Gastroesophageal sphincter (tissue), 4 donors: ENCODE results near the gene JAM3. TPM values are rescaled to one million over a fixed set of nuclear protein-coding genes. Genes with fewer than 3 reads are reported as not detected.

Experiments
- ATAC-seq: fragments of 150-250 bp; one replicate; pipeline ENCODE4 v1.9.1; 2016; ENCODE audit warnings: mild to moderate bottlenecking, moderate library complexity
- H3K27ac ChIP-seq, 4 donors: fragments of 200-600 bp; sonication (generic) in 3 of 4; 1 replicate in 3 of 4; 2 replicates in 1 of 4; pipeline ENCODE4 v1.5.1; 2016 to 2019
- H3K27me3 ChIP-seq: fragments of 200-600 bp; sonication (generic); one replicate; pipeline ENCODE4 v1.5.1; 2019
- H3K36me3 ChIP-seq, 2 donors: fragments of 200-600 bp; sonication (generic); one replicate each; pipeline ENCODE4 v1.5.1; 2019; ENCODE audit warnings: control low read depth in 1 of 2
- H3K4me1 ChIP-seq, 3 donors: fragments of 200-600 bp; sonication (generic); 1 replicate in 2 of 3; 2 replicates in 1 of 3; pipeline ENCODE4 v1.5.1; 2016 to 2019; ENCODE audit warnings: control low read depth in 2 of 3
- H3K4me3 ChIP-seq, 2 donors: fragments of 200-600 bp; sonication (generic); one replicate each; pipeline ENCODE4 v1.5.1; 2019; ENCODE audit warnings: mild to moderate bottlenecking in 1 of 2, moderate library complexity in 1 of 2
- H3K9me3 ChIP-seq, 3 donors: fragments of 200-600 bp; sonication (generic); one replicate each; pipeline ENCODE4 v1.5.1; 2017 to 2019; ENCODE audit warnings: control low read depth in 2 of 3
- EP300 ChIP-seq: sonication (generic); formaldehyde crosslinking; IDR thresholded peaks from one replicate; pipeline ENCODE4 v1.6.1; 2017; ENCODE audit warnings: antibody characterized with exemption, mild to moderate bottlenecking
- POLR2A ChIP-seq, 2 donors: fragments of 450-650 bp; IDR thresholded peaks; one replicate each; pipeline ENCODE4 v1.6.1; 2017; ENCODE audit warnings: antibody characterized with exemption in 2 of 2, mild to moderate bottlenecking in 2 of 2, moderate library complexity in 1 of 2
- POLR2AphosphoS5 ChIP-seq: sonication (generic); formaldehyde crosslinking; IDR thresholded peaks from one replicate; pipeline ENCODE4 v1.6.1; 2017; ENCODE audit warnings: antibody characterized with exemption
- WGBS, 2 donors: methylation state at CpG; one replicate each; pipeline ENCODE4 v1.1.5; 2018; ENCODE audit warnings: low coverage in 1 of 2; 5-methylcytosine and 5-hydroxymethylcytosine counted together
- total RNA-seq, 4 donors: library from RNA; depleted of rRNA; stranded (reverse); fragments of >200 nt; gene quantifications; one replicate each; pipeline ENCODE4 v1.1.0, GENCODE V29; 2016
- TF ChIP-seq, protein P1 (sequence below), 4 experiments: fragments of 200-600 bp in 2 of 4; fragments of 450-650 bp in 2 of 4; sonication (generic) in 1 of 4; IDR thresholded peaks; one replicate each; pipeline ENCODE4 v1.5.1; 2017 to 2019; ENCODE audit warnings: antibody characterized with exemption in 4 of 4, mild to moderate bottlenecking in 2 of 4, moderate library complexity in 2 of 4

JAM3 gene
- total RNA-seq, 4 donors from 2014 or later, result 91.0 to 163 (median 104) TPM

DNA sequence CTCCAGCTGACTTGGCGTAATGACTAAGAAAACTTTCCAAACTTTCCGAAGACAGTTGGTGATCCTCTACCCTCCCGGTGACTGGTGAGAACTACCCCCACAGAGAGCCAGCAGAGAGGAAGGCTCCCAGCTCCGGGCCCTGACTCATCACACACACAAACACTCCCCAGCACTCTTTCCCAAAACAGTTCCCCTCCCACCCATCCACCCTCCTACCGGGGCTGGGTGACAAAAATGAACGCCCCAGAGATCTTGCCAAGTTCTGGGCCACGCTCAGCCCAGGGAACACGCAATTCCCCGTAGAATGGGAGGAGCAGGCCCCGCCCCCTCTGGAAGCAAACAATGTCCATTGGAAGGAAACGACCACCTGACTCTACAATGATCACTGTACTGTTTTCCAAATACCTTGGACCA lies 21.3 kb upstream of the JAM3 start:
- 16 to 28% methylated on average over 5 to 7 of the region's 11 CpGs for WGBS, 2 donors
- peaks cover 2 to 57% (median 20%) of the 10 kb centered on the region in 3 donors for H3K4me1 ChIP-seq
- no peaks in the 10 kb centered on the region for H3K9me3 ChIP-seq
- peak; percentile 93 for ATAC-seq
- TF ChIP-seq EP300 (no peak), POLR2AphosphoS5 (peak; percentile 80), POLR2A (IDR thresholded peaks at IDR 0.05) (peak in 1 of 2 donors; percentile 17)
- TF ChIP-seq, protein P1, sequence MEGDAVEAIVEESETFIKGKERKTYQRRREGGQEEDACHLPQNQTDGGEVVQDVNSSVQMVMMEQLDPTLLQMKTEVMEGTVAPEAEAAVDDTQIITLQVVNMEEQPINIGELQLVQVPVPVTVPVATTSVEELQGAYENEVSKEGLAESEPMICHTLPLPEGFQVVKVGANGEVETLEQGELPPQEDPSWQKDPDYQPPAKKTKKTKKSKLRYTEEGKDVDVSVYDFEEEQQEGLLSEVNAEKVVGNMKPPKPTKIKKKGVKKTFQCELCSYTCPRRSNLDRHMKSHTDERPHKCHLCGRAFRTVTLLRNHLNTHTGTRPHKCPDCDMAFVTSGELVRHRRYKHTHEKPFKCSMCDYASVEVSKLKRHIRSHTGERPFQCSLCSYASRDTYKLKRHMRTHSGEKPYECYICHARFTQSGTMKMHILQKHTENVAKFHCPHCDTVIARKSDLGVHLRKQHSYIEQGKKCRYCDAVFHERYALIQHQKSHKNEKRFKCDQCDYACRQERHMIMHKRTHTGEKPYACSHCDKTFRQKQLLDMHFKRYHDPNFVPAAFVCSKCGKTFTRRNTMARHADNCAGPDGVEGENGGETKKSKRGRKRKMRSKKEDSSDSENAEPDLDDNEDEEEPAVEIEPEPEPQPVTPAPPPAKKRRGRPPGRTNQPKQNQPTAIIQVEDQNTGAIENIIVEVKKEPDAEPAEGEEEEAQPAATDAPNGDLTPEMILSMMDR (IDR thresholded peaks at IDR 0.05), result no peak
- no peaks in the 10 kb centered on the region for H3K36me3 ChIP-seq
- H3K27ac ChIP-seq, result peak overlapping the region; percentile 45 to 92 (median 86)
- peak overlapping the region in 1 of 2 donors; percentile 21 for H3K4me3 ChIP-seq
- H3K27me3 ChIP-seq, result no peaks in the 10 kb centered on the region

DNA sequence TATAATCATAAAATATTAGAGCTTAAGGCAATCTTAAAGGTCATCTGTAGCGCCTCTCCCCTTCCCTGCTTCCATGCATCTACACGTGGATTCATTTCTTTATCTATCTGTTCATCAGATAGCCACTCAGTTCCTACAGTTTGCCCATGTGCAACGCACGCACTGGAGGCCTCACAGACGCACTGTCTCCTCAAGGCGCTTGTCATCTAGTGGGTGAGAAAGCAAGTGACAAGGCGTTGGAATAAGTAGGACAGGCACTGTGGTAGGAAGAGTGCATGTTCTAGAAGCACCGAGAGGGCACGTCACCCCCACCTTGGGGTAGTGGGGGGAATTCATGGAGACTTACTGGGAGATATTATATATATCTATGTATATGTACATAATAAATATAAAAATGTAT lies 20.8 kb upstream of the JAM3 start:
- Histone ChIP-seq H3K4me3 (no peak overlapping the region), H3K27me3 (no peaks in the 10 kb centered on the region), H3K9me3 (no peaks in the 10 kb centered on the region), H3K4me1 (peaks cover 2 to 54% (median 20%) of the 10 kb centered on the region in 3 donors), H3K27ac (peak overlapping the region; percentile 45 to 92 (median 86)), H3K36me3 (no peaks in the 10 kb centered on the region)
- ATAC-seq, result no peak
- WGBS, 2 donors, result 62 to 67% methylated on average over 5 to 8 of the region's 9 CpGs
- TF ChIP-seq POLR2A (IDR thresholded peaks at IDR 0.05) (no peak), EP300 (no peak), POLR2AphosphoS5 (no peak)
- TF ChIP-seq, protein P1 (IDR thresholded peaks at IDR 0.05), result no peak

DNA sequence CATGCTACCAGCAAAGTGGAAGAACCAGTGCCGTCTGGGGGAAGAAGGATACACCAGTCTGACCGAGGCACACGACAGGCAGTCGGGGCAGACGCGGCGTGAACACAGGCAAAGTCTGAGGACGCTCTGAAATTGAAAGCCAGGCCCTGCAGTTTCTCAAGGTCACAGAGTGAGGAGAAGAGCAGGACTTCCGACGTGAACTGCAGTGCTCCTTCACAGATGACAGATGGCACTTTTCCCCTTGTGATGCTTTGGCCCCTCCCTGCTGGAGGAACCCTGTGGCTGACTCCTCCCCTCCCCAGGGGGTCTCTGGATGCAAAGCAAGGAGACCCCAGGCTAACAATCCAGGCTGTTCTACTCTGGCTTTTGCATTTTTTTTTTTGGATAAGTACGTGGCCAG lies 19.6 kb upstream of the JAM3 start:
- no peak for ATAC-seq
- no peaks in the 10 kb centered on the region for H3K27me3 ChIP-seq
- peak overlapping the region in 1 of 4 donors; percentile 88 for H3K27ac ChIP-seq
- TF ChIP-seq POLR2AphosphoS5 (no peak), POLR2A (IDR thresholded peaks at IDR 0.05) (no peak), EP300 (no peak)
- TF ChIP-seq, protein P1 (IDR thresholded peaks at IDR 0.05), result no peak
- 20 to 58% methylated on average over 1 to 10 of the region's 11 CpGs for whole genome bisulfite sequencing, 2 donors
- no peaks in the 10 kb centered on the region for H3K9me3 ChIP-seq
- no peaks in the 10 kb centered on the region for H3K36me3 ChIP-seq
- H3K4me1 ChIP-seq, result peaks cover 2 to 54% (median 20%) of the 10 kb centered on the region in 3 donors
- no peak overlapping the region for H3K4me3 ChIP-seq

DNA sequence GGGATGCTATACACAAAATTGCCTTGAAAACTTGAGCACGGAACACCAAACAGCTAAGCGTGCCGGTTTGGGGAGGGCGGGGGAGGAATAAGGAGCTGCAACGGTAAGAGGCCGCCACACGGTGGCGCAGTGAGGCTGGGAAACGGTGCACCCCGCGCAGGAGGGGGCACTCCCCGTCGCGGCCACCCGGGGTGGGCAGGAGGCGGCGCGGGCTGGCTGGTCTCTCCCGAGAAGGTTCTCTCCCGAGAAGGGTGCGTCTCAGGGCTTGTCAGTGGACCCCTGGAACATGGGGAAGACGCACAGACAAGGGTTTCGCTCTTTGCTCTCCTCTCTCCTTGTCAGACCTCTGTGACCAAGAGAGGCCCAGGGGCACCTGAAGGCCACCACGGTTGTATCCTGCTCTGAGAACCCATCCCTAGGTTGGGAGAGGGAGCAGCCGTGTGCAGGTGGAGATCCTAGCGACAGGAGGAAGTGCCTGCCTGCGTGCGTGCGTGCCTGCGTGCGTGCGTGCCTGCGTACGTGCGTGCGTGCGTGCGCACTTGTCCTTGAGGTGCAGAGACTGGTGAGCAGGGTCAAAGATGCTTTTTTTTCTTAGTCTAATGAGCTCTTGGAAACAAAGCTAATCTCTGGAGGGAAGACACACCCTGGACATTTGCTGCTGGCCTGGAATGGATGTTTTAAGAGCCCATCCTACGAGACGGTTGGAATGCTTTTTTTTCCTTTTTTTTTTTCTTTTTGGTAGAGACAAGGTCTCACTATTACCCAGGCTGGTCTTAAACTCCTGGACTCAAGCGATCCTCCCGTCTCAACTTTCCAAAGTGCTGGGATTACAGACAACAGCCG lies 18.1 kb upstream of the JAM3 start:
- Histone ChIP-seq H3K4me3 (peak overlapping the region in 1 of 2 donors; percentile 33), H3K36me3 (no peaks in the 10 kb centered on the region), H3K27me3 (no peaks in the 10 kb centered on the region), H3K27ac (peak overlapping the region in 1 of 4 donors; percentile 36), H3K9me3 (no peaks in the 10 kb centered on the region), H3K4me1 (peaks cover 2 to 41% (median 14%) of the 10 kb centered on the region in 3 donors)
- TF ChIP-seq POLR2AphosphoS5 (peak; percentile 22), POLR2A (IDR thresholded peaks at IDR 0.05) (no peak), EP300 (no peak)
- TF ChIP-seq, protein P1 (IDR thresholded peaks at IDR 0.05), result peak; percentile 97 to 99 (median 98)
- 37 to 42% methylated on average over 4 to 23 of the region's 43 CpGs for WGBS, 2 donors
- ATAC-seq, result peak; percentile 68
